NOMO-1 treated with DMSO at 0.1 percent for 48 hours (cell line): ENCODE data around the gene PKN2.

Source experiments
- DNase-seq: peaks from one replicate; lab custom pipeline; 2025; ENCODE audit not compliant: unreplicated experiment; lab: John Stamatoyannopoulos, UW

The PKN2 gene

GRCh38 chr1:88731475-88732269 is 47.6 kb downstream of the PKN2 start:
- DNase-seq, result no peak

- no peak for DNase-seq
Measured at GRCh38 chr1:88735382-88735781, 51.3 kb downstream of the PKN2 start.

- no peak for DNase-seq
Measured at GRCh38 chr1:88735909-88736308, 51.8 kb downstream of the PKN2 start.

GRCh38 chr1:88736633-88737248 is 52.7 kb downstream of the PKN2 start:
- peak; percentile 20 for DNase-seq

- no peak for DNase-seq
Measured at GRCh38 chr1:88737338-88737927, 53.4 kb downstream of the PKN2 start.

GRCh38 chr1:88740784-88741183 is 56.7 kb downstream of the PKN2 start:
- no peak for DNase-seq

GRCh38 chr1:88741413-88741812 is 57.3 kb downstream of the PKN2 start:
- no peak for DNase-seq

- DNase-seq, result no peak
Measured at GRCh38 chr1:88742531-88742930, 58.5 kb downstream of the PKN2 start.

- no peak for DNase-seq
Measured at GRCh38 chr1:88744142-88744541, 60.1 kb downstream of the PKN2 start.

- DNase-seq, result peak; percentile 2
Measured at GRCh38 chr1:88746916-88747315, 62.8 kb downstream of the PKN2 start.

- no peak for DNase-seq
Measured at GRCh38 chr1:88751714-88752113, 67.6 kb downstream of the PKN2 start.

- DNase-seq, result no peak
Measured at GRCh38 chr1:88753506-88753905, 69.4 kb downstream of the PKN2 start.

- no peak for DNase-seq
Measured at GRCh38 chr1:88763649-88764406, 79.8 kb downstream of the PKN2 start.

- DNase-seq, result no peak
Measured at GRCh38 chr1:88768187-88768586, 84.1 kb downstream of the PKN2 start.

GRCh38 chr1:88768816-88769215 is 84.7 kb downstream of the PKN2 start:
- DNase-seq, result no peak

GRCh38 chr1:88773540-88774150 is 89.6 kb downstream of the PKN2 start:
- DNase-seq, result no peak

- DNase-seq, result no peak
Measured at GRCh38 chr1:88774151-88774556, 90.1 kb downstream of the PKN2 start.

GRCh38 chr1:88777604-88778149 is 93.6 kb downstream of the PKN2 start:
- DNase-seq, result no peak

- no peak for DNase-seq
Measured at GRCh38 chr1:88779880-88780279, 95.8 kb downstream of the PKN2 start.

- DNase-seq, result no peak
Measured at GRCh38 chr1:88780485-88780884, 96.4 kb downstream of the PKN2 start.

- no peak for DNase-seq
Measured at GRCh38 chr1:88783145-88783544, 99.1 kb downstream of the PKN2 start.
